Inferior parietal cortex (tissue), 1 donor: ENCODE data around the gene B4GALT5.
A peak's percentile ranks its signal among the peaks of the same experiment; 100 is the strongest.

Source experiments
- DNase-seq: peaks from one replicate; pipeline ENCODE4 v3.0.0-alpha.2; 2016; ENCODE audit errors: extremely low spot score

B4GALT5 gene

GRCh38 chr20:49583669-49584417, 129.8 kb downstream of the B4GALT5 start:
- peak; percentile 8 for DNase-seq

GRCh38 chr20:49583343-49583668, 130.4 kb downstream of the B4GALT5 start:
- DNase-seq: no peak
